Ovary (tissue), 9 donors: Measurements from ENCODE around the gene YPEL4. TPM values are rescaled to one million over a fixed set of nuclear protein-coding genes. Genes with fewer than 3 reads are reported as not detected.

ENCODE experiments used
- DNase-seq, 5 donors: peaks; one replicate each; pipeline ENCODE4 v3.0.0-alpha.2; 2019 to 2020
- H3K27ac ChIP-seq, 2 donors: fragments of 200-600 bp; one replicate each; pipeline versions ENCODE4 v1.5.1 to v1.8.0; 2019 to 2022
- H3K27me3 ChIP-seq: fragments of 200-600 bp; one replicate; pipeline ENCODE4 v1.8.0; 2022
- H3K36me3 ChIP-seq: fragments of 200-600 bp; sonication (generic); one replicate; pipeline ENCODE4 v1.5.1; 2019
- H3K4me1 ChIP-seq: one replicate; pipeline ENCODE4 v1.8.1; 2013; ENCODE audit warnings: mild to moderate bottlenecking, moderate library complexity; ENCODE audit not compliant: insufficient read depth
- H3K4me3 ChIP-seq: fragments of 200-600 bp; sonication (generic); one replicate; pipeline ENCODE4 v1.5.1; 2017
- H3K9me3 ChIP-seq, 2 donors: fragments of 200-600 bp in 1 of 2; sonication (generic) in 1 of 2; one replicate each; pipeline versions ENCODE4 v1.5.1 to v1.8.1; 2013 to 2019; ENCODE audit warnings: mild to moderate bottlenecking in 1 of 2, moderate library complexity in 1 of 2
- CTCF ChIP-seq, 3 donors: fragments of 450-650 bp in 2 of 3; fragments of 200-600 bp in 1 of 3; IDR thresholded peaks; one replicate each; pipeline versions ENCODE4 v1.5.1 to v1.8.0; 2016 to 2022; ENCODE audit warnings: antibody characterized with exemption in 3 of 3, mild to moderate bottlenecking in 1 of 3
- EP300 ChIP-seq: sonication (generic); formaldehyde crosslinking; IDR thresholded peaks from one replicate; pipeline ENCODE4 v1.6.1; 2017; ENCODE audit warnings: antibody characterized with exemption
- POLR2A ChIP-seq: fragments of 450-650 bp; IDR thresholded peaks from one replicate; pipeline ENCODE4 v1.6.1; 2017; ENCODE audit warnings: antibody characterized with exemption, mild to moderate bottlenecking, moderate library complexity
- WGBS, 3 donors: extraction: QIAGEN DNeasy Blood & Tissue Kit in 1 of 3; methylation state at CpG; one replicate each; pipeline versions ENCODE4 v1.1.5 to v1.1.7; 2013 to 2017; 5-methylcytosine and 5-hydroxymethylcytosine counted together
- intact Hi-C, 4 donors: fragments of 100-400 bp; cut with DNase I; formaldehyde crosslinking; loops; one replicate each; pipeline versions ENCODE4 v1.11.0 to v1.15.1; 2022 to 2023
- polyA plus RNA-seq, 2 donors: library from polyadenylated mRNA; stranded (reverse); fragments of 200-250 nt in 1 of 2; fragments of 350-450 nt in 1 of 2; fragmentation: Illumina TruSeq in 1 of 2; extraction: RNeasy Lipid Tissue Mini Kit (QIAGEN cat#74804) in 1 of 2; gene quantifications; one replicate each; pipeline ENCODE4 v1.2.3, GENCODE V29; 2013 to 2014
- total RNA-seq, 7 donors: library from RNA; depleted of rRNA in 2 of 7; stranded (reverse); fragments of >200 nt in 2 of 7; fragmentation: NEBNext Ultra II Directional in 3 of 7; extraction: Animal tissue kit (Norgen Biotek cat#: 25700) in 3 of 7; gene quantifications; one replicate each; pipeline versions ENCODE4 v1.1.0 to v1.2.4, GENCODE V29; 2016 to 2023
- donor health status: DM: no; HTN: no; CAD: no; lungs with moderate emphysema.
- donor health status: DM: no; HTN: no; CAD: no.
- donor health status: Bipolar disorder and iron deficiency.
- donor health status: DM: yes; HTN: yes; CAD: no.
- donor health status: DM: no; HTN: no; CAD: no.
- donor health status: DM: yes; HTN: yes; CAD: no.

YPEL4 gene
- total and polyA plus RNA-seq, 9 donors: 2.1 to 15.3 (median 6.5) TPM

GRCh38 chr11:57646799-57647303 is 2.9 kb downstream of the YPEL4 start:
- 5 to 10% (median 6%) methylated on average over 23 of the region's 23 CpGs for WGBS, 3 donors
- Histone ChIP-seq H3K36me3 (no peaks in the 10 kb centered on the region), H3K4me3 (no peak overlapping the region), H3K27me3 (no peaks in the 10 kb centered on the region), H3K4me1 (peaks cover 26% of the 10 kb centered on the region), H3K9me3 (no peaks in the 10 kb centered on the region), H3K27ac (peak overlapping the region; percentile 7 to 59)
- DNase-seq: peak in 3 of 5 donors; percentile 43 to 53 (median 45)
- TF ChIP-seq CTCF (IDR thresholded peaks at IDR 0.05) (no peak), EP300 (no peak), POLR2A (no peak)
- intact Hi-C loops: loop anchor here in 2 of 4 donors (10.0 kb wide), 2 partner anchors 192 to 322 kb away; partner anchors contain the start of gene TNKS1BP1 (in 1 of the 2)

GRCh38 chr11:57646194-57646798 is 3.4 kb downstream of the YPEL4 start:
- intact Hi-C loops: loop anchor here in 2 of 4 donors (10.0 kb wide), 2 partner anchors 191 to 321 kb away; partner anchors contain the start of gene TNKS1BP1 (in 1 of the 2)
- peak in 2 of 5 donors; percentile 37 to 39 for DNase-seq
- TF ChIP-seq CTCF (IDR thresholded peaks at IDR 0.05): no peak
- no peak for TF ChIP-seq POLR2A
- no peak for TF ChIP-seq EP300
- Histone ChIP-seq H3K4me3 (no peak overlapping the region), H3K4me1 (peaks cover 26% of the 10 kb centered on the region), H3K9me3 (no peaks in the 10 kb centered on the region), H3K36me3 (no peaks in the 10 kb centered on the region), H3K27me3 (no peaks in the 10 kb centered on the region), H3K27ac (peak overlapping the region; percentile 7 to 59)
- WGBS, 3 donors: 23 to 30% (median 27%) methylated on average over 10 of the region's 10 CpGs

GRCh38 chr11:57645689-57646085 is 4.0 kb downstream of the YPEL4 start:
- intact Hi-C loops: loop anchor here in 2 of 4 donors (10.0 kb wide), 2 partner anchors 191 to 321 kb away; partner anchors contain the start of gene TNKS1BP1 (in 1 of the 2)
- peak in 4 of 5 donors; percentile 42 to 55 (median 54) for DNase-seq
- no peaks in the 10 kb centered on the region for H3K27me3 ChIP-seq

More at GRCh38 chr11:57645689-57646085, 4.0 kb downstream of the YPEL4 start:
- H3K36me3 ChIP-seq: no peaks in the 10 kb centered on the region
- no peaks in the 10 kb centered on the region for H3K9me3 ChIP-seq
- H3K4me3 ChIP-seq: no peak overlapping the region
- peaks cover 29% of the 10 kb centered on the region for H3K4me1 ChIP-seq
- WGBS, 3 donors: 14 to 22% (median 15%) methylated on average over 5 of the region's 5 CpGs
- H3K27ac ChIP-seq: peak overlapping the region; percentile 7 to 59
- no peak for TF ChIP-seq CTCF (IDR thresholded peaks at IDR 0.05)
- TF ChIP-seq POLR2A: peak; percentile 4
